H1 (cell line): ENCODE measurements around the gene PRMT2.

Source experiments
- CTCF ChIP-seq, 3 experiments: IDR thresholded peaks; 1 replicate in 2 of 3; 2 replicates in 1 of 3; pipeline versions ENCODE4 v1.5.1 to v1.6.1; 2011; ENCODE audit warnings: low read length in 3 of 3, mild to moderate bottlenecking in 3 of 3, inconsistent platforms in 2 of 3, low read depth in 1 of 3, moderate library complexity in 1 of 3; ENCODE audit not compliant: insufficient read depth in 1 of 3; ENCODE audit errors: control extremely low read depth in 1 of 3
- PHF8 ChIP-seq: fragments of 200-600 bp; sonication (generic); conservative IDR thresholded peaks from 2 replicates; pipeline ENCODE4 v1.7.1; 2012; ENCODE audit warnings: low read depth, mild to moderate bottlenecking, inconsistent platforms, low read length, moderate library complexity
- POLR2A ChIP-seq, 2 experiments: IDR thresholded peaks; 1 replicate in 1 of 2; 2 replicates in 1 of 2; pipeline ENCODE4 v1.6.1; 2011; ENCODE audit warnings: low read depth in 2 of 2, low read length in 2 of 2, mild to moderate bottlenecking in 2 of 2; ENCODE audit errors: control extremely low read depth in 1 of 2
- POLR2AphosphoS5 ChIP-seq: IDR thresholded peaks from 2 replicates; pipeline ENCODE4 v1.6.1; 2011; ENCODE audit warnings: low read depth, low read length
- SIX5 ChIP-seq: IDR thresholded peaks from 2 replicates; pipeline ENCODE4 v1.6.1; 2011; ENCODE audit warnings: mild to moderate bottlenecking, low read depth, low read length
- SP4 ChIP-seq: IDR thresholded peaks from 2 replicates; pipeline ENCODE4 v1.6.1; 2012; ENCODE audit warnings: low read length, inconsistent platforms
- ZNF274 ChIP-seq: IDR thresholded peaks from 2 replicates; pipeline ENCODE4 v1.7.0; 2012; ENCODE audit warnings: low read length, borderline replicate concordance; ENCODE audit errors: extremely low read depth

- TF ChIP-seq SIX5 (no peak), CTCF (IDR thresholded peaks at IDR 0.05; ENCODE audit: control extremely low read depth in 1 of 3, insufficient read depth in 1 of 3, low read depth in 1 of 3, low read length in 3 of 3) (no peak), SP4 (no peak), ZNF274 (no peak), POLR2AphosphoS5 (no peak), PHF8 (no peak), POLR2A (IDR thresholded peaks at IDR 0.05; ENCODE audit: control extremely low read depth in 1 of 2, low read depth in 2 of 2, low read length in 2 of 2) (no peak)
Measured at GRCh38 chr21:46619846-46620245, 15.6 kb upstream of the PRMT2 start.
